Amygdala (tissue), 56 donors: ENCODE results near the gene VMO1.

Experiments
- DNase-seq, 56 donors: peaks; one replicate each; lab custom pipeline; 2025; lab: John Stamatoyannopoulos, UW

VMO1 gene

GRCh38 chr17:4766723-4767122 is 19.4 kb downstream of the VMO1 start:
- DNase-seq = no peak

- no peak for DNase-seq
These were observed 20.0 kb downstream of the VMO1 start for GRCh38 chr17:4766201-4766600.

GRCh38 chr17:4764595-4764994 is 21.6 kb downstream of the VMO1 start:
- no peak for DNase-seq

GRCh38 chr17:4759776-4760236 is 26.4 kb downstream of the VMO1 start:
- no peak for DNase-seq

- no peak for DNase-seq
These were observed 32.8 kb downstream of the VMO1 start for GRCh38 chr17:4753392-4753791.

GRCh38 chr17:4751932-4752331 is 34.2 kb downstream of the VMO1 start:
- DNase-seq = no peak

GRCh38 chr17:4750606-4751005 is 35.6 kb downstream of the VMO1 start:
- DNase-seq = no peak

- DNase-seq = no peak
These were observed 37.5 kb downstream of the VMO1 start for GRCh38 chr17:4748686-4749085.

GRCh38 chr17:4747847-4748246 is 38.3 kb downstream of the VMO1 start:
- DNase-seq = peak in 3 of 56 donors; percentile 18 to 41 (median 23)

- no peak for DNase-seq
These were observed 40.9 kb downstream of the VMO1 start for GRCh38 chr17:4744999-4745969.

- no peak for DNase-seq
These were observed 42.3 kb downstream of the VMO1 start for GRCh38 chr17:4743898-4744297.

GRCh38 chr17:4743216-4743615 is 42.9 kb downstream of the VMO1 start:
- DNase-seq = no peak

GRCh38 chr17:4742629-4743028 is 43.5 kb downstream of the VMO1 start:
- no peak for DNase-seq

GRCh38 chr17:4742133-4742532 is 44.0 kb downstream of the VMO1 start:
- DNase-seq = no peak

- DNase-seq = no peak
These were observed 44.6 kb downstream of the VMO1 start for GRCh38 chr17:4741544-4741943.

GRCh38 chr17:4740584-4740983 is 45.6 kb downstream of the VMO1 start:
- no peak for DNase-seq

- DNase-seq = no peak
These were observed 46.2 kb downstream of the VMO1 start for GRCh38 chr17:4740025-4740351.

- DNase-seq = peak in 8 of 56 donors; percentile 19 to 62 (median 36)
These were observed 46.8 kb downstream of the VMO1 start, which contains the start of the genes CXCL16 and ZMYND15 for GRCh38 chr17:4739122-4740024. CXCL16 (minus strand) TSS chr17:4739928; CDS start chr17:4739339, 589 bp downstream. ZMYND15 (plus strand) TSS chr17:4739833; CDS start chr17:4740549, 716 bp downstream.

- no peak for DNase-seq
These were observed 47.7 kb downstream of the VMO1 start for GRCh38 chr17:4738136-4739121.
